Hindlimb muscle (tissue), 1 donor: ENCODE results near the gene XYLT1. TPM values are rescaled to one million over a fixed set of nuclear protein-coding genes. Genes with fewer than 3 reads are reported as not detected.
"Not testable (repeated sequence)": the region's sequence is repeated elsewhere in the genome, so short reads cannot be mapped to it uniquely, and the experiment has no call there.

Source experiments
- DNase-seq: peaks from one replicate; pipeline ENCODE4 v3.0.0-alpha.2; 2013
- polyA plus RNA-seq: library from polyadenylated mRNA; unstranded; fragments of 120-200 nt; gene quantifications from one replicate; pipeline ENCODE4 v1.2.1, GENCODE V29; 2013; ENCODE audit not compliant: insufficient read length

XYLT1 gene
- polyA plus RNA-seq, 1 donor, result 6.4 TPM

DNA sequence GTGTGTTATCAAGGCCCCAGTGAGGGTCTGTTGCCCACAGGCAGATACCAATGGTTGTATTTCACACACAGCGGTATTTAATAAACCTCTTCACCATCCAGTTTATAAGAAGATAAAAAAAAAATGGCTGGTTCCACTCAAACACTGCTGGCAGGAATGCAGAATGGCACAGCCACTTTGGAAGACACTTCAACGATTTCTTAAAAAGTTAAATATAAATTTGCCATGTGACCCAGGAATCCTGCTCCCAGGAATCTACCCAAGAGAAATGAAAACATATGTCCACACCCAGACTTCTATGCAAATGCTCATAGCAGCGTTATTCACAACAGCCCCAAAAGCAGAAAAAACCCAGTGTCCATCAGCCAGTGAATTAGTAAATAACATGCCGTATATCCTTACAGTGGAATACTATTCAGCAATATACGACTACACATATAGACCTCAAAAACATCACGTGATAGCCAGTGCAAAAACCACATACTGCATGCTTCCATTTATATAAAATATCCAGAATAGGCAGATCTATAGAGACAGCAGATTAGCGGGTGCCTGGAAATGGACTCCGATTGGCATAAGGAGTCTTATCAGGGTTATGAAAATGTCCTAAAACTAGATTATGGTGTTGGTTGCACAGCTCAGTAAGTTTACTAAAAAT, 38.7 kb downstream of the XYLT1 start:
- DNase-seq, result no peak

- no peak for DNase-seq
Measured at GRCh38 chr16:17431012-17431411, 39.7 kb downstream of the XYLT1 start.

GRCh38 chr16:17426451-17426850, 44.3 kb downstream of the XYLT1 start:
- DNase-seq, result no peak

DNA sequence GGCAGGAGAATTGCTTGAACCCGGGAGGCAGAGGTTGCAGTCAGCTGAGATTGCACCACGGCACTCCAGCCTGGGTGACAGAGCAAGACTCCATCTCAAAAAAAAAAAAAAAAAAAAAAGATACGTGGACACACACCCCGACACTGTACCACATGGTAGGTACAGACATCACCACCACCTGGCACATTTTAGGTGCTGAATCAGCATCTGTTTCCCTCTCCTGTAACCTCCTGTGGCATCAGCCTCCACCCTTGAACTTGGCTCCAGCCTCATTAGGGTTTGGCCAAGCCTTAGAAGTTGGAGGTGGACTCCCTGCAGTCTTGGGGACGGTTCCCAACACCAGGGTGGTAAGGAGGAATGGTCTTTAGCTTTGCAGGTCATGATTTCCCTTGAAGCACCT, 46.0 kb downstream of the XYLT1 start:
- DNase-seq, result no peak

GRCh38 chr16:17423221-17423620, 47.5 kb downstream of the XYLT1 start:
- DNase-seq, result no peak

GRCh38 chr16:17420816-17421215, 49.9 kb downstream of the XYLT1 start:
- DNase-seq, result no peak

DNA sequence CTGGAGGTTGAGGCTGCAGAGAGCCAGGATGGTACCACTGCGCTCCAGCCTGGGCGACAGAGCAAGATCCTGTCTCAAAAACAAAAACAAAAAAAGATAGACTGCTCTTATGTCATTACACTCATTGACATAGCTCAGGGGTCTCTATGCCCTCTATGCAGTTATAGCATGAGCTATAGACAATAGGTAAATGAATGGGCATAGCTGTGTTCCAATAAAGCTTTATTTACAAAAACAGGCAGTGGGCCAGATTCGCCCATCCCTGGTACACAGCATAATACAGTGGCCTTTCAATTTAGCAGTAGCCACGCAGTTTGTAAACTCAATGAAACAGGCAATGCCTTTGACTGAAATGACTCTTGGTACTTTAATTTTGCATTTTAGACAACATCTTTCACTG, 51.5 kb downstream of the XYLT1 start:
- DNase-seq, result no peak

DNA sequence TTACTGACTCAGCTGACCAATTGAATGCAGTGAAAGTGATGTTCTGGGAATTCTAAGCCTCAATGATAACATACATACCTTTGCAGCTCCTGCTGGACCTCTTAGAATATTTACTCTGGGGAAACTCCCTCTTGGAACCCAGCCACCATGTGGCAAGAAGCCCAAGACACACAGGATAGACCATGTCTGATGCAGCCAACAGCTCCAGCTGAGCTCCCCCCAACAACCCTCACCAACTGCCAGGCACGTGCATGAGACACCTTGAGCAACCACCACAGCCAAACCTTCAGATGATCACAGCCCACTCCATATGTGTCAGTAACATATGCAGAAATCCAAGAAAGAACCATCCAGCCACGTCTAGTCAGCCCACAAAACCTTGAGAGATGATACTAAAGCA, 53.0 kb downstream of the XYLT1 start:
- DNase-seq, result no peak

DNA sequence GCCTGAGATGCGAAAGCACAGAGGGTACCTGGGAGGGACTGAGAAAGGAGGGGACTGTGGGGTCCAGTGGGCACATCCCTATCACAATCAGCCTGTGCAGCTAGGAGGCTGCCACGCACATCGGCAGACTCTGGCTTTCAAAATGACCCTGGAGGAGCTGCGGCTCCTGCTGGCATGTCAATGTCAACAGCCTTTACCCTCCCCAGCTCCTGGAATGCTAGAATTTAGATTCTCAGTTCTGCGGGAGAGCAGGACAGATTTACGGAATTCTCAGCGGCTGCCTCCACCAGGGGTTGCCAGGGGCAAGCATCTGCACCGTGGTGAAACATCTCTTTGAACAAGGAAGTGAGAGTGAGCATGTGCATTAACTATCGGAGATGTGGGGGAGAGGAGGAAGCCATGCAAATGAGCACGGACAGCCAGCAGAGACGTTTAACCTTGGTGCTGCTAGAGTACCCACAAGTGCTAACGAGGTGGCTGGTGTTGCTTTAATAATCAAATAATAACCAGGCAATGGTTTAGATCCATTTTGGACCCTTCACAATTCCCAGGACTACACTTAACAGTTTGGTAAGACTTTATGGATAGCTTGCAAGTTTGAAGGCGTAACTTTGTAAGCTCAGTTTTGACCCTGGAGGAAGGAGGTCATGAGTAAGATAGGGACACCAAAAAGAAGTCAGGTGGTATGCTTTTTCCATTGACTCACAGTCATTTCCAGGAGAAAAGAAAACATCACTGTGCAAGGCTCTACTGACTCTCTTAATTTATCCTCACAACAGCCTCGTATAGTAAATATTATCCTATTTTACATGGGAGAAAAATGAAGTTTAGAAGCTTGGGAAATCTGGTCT, 54.1 kb downstream of the XYLT1 start:
- DNase-seq, result no peak

DNA sequence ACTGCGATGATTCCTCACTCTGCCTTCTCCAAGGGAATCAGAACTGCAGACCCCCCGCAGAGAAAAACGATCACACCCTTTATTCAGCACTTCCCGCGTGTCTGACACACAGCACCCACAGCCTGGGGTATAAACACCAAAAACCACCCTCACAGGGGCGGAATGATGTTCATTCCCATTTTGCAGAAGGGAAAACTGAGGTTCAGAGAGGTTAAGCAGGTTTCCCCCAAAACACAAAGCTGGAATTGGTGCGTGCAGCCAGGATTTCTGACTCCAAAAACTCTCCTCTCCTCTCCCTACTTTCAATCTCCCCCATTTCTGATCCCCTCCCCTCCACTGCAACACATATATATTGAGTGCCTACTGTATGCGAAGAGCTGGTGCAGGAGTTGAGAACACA, 55.8 kb downstream of the XYLT1 start:
- no peak for DNase-seq

DNA sequence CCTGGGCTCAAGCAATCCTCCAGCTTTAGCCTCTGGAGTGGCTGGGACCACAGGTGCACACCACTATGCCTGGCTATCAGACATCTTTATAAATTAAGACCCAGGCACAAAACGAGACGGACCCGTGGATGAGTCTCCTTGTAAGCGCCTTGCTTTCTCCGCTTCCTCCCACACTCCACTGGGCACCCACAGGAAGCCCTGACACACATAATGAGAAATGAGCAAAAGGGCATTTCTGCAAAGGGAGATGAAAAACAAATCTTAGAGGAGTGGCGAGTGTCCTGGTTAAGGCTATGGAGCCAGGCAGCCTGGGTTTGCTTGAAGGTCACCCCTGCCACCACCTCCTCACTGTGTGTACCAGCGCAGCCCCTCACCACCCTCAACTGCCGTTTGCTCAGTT, 56.3 kb downstream of the XYLT1 start:
- no peak for DNase-seq

DNA sequence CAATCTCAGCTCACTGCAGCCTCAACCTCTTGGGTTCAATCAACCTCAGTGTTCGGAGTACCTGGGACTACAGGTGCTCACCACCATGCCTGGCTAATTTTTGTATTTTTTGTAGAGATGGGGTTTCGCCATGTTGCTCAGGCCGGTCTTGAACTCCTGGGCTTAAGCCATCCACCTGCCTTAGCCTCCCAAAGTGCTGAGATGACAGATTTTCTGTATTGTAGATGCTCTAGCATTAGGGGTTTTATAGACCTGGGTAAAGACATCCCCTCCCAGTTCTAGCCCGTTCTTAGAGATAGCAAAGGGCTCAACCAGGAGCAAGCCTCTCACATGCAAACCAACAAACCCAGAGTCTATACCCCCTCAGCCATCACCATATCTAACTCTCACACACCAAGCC, 57.3 kb downstream of the XYLT1 start:
- DNase-seq, result no peak

DNA sequence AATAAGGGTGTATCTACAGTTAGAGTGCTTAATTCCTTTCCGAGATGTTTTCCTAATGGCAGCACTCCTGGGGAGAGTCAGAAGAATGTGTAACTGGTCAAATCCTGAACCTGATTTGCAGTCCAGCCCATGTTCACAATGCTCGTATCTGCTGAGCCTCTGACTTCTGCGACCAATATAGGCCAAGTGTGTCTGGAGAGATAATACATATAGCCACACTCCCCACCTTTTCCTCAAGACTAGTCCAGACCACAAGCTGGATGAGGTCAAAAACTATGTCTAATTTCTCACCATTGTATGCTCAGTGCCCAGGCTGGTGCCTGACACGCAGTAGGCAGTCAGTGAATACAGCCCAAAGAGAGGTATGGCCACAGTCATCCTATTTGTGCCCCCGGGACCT, 58.0 kb downstream of the XYLT1 start:
- no peak for DNase-seq

DNA sequence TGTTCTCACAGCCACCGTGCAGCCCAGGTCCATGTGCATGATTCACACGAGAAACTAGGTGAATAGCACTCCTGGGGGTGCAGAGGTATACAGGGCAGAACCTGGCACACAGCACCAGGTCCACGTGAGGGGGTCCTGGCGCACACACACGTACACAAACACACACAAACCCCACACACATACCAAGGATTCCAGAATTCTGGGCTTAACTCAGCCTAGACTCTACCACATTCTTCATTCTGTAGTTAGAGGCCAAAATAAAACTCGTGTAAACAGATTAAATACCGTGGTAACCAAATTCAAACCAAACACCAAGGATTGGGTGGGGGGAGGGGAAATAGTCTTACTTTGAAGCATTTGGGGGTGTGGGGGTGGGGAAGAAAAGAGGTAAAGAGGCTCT, 58.5 kb downstream of the XYLT1 start:
- DNase-seq, result no peak

GRCh38 chr16:17411263-17411662, 59.5 kb downstream of the XYLT1 start:
- no peak for DNase-seq

DNA sequence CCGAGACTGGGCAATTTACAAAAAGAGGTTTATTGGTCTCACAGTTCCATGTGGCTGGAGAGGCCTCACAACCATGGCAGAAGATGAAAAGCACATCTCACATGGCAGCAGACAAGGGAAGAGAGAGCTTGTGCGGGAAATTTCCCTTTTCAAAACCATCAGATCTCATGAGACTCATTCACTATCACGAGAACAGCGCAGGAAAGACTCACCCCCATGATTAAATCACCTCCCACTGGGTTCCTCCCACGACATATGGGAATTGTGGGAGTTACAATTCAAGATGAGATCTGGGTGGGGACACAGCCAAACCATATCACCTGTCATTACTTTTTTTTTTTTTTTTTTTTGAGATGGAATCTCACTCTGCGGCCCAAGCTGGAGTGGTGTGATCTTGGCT, 60.4 kb downstream of the XYLT1 start:
- DNase-seq, result not testable (repeated sequence)

- DNase-seq, result no peak
Measured at GRCh38 chr16:17409894-17410293, 60.9 kb downstream of the XYLT1 start.

GRCh38 chr16:17408955-17409441, 61.8 kb downstream of the XYLT1 start:
- no peak for DNase-seq

DNA sequence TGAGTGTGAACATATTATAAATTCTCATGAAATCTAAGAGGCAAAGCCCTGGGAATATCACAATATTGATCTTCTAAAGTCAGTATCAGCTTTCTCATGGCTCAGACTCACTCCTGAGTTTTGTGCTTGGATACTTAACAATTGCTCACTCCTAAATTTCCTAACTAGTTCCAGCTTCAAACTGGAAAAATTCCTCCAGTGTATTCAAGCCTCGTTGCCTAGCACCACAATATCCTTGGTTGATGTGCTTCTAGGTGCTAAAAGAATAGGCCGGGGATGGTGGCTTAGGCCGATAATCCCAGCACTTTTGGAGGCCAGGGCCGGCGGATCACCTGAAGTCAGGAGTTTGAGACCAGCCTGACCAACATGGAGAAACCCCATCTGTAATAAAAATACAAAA, 62.5 kb downstream of the XYLT1 start:
- no peak for DNase-seq

- DNase-seq, result no peak
Measured at GRCh38 chr16:17407321-17407720, 63.4 kb downstream of the XYLT1 start.

GRCh38 chr16:17404941-17405689, 65.6 kb downstream of the XYLT1 start:
- DNase-seq, result peak; percentile 64

- no peak for DNase-seq
Measured at GRCh38 chr16:17403859-17404545, 66.8 kb downstream of the XYLT1 start.
